HepG2 (cell line): ENCODE results near the gene TLK2.
"Not testable (repeated sequence)": the region's sequence is repeated elsewhere in the genome, so short reads cannot be mapped to it uniquely, and the experiment has no call there.

Experiments used
- MTA3 ChIP-seq: sonication (generic); formaldehyde crosslinking; IDR thresholded peaks from 2 replicates; pipeline ENCODE4 v1.4.0; 2020; ENCODE audit warnings: missing genetic modification reagents
- POLR2A ChIP-seq, 2 experiments: IDR thresholded peaks; 2 replicates each; pipeline ENCODE4 v1.6.1; 2011; ENCODE audit warnings: low read depth in 2 of 2, low read length in 2 of 2, mild to moderate bottlenecking in 1 of 2, moderate library complexity in 1 of 2; ENCODE audit not compliant: insufficient read depth in 1 of 2
- ZFP36 ChIP-seq: fragments of 150-350 bp; IDR thresholded peaks from 2 replicates; pipeline ENCODE4 v1.6.1; 2018; ENCODE audit warnings: borderline replicate concordance, low read length, low read depth; ENCODE audit not compliant: partially characterized antibody
- ZNF383 ChIP-seq: sonication (generic); formaldehyde crosslinking; IDR thresholded peaks from 2 replicates; pipeline ENCODE4 v1.4.0; 2020; ENCODE audit warnings: missing genetic modification reagents, mild to moderate bottlenecking, borderline replicate concordance
- TF ChIP-seq, protein P1 (sequence below), 2 experiments: sonication (generic) in 1 of 2; formaldehyde crosslinking in 1 of 2; IDR thresholded peaks; 2 replicates each; pipeline versions ENCODE4 v1.5.1 to v1.6.1; 2011 to 2020; ENCODE audit warnings: borderline replicate concordance in 1 of 2, low read depth in 1 of 2, low read length in 1 of 2, mild to moderate bottlenecking in 1 of 2, missing genetic modification reagents in 1 of 2, moderate library complexity in 1 of 2

DNA sequence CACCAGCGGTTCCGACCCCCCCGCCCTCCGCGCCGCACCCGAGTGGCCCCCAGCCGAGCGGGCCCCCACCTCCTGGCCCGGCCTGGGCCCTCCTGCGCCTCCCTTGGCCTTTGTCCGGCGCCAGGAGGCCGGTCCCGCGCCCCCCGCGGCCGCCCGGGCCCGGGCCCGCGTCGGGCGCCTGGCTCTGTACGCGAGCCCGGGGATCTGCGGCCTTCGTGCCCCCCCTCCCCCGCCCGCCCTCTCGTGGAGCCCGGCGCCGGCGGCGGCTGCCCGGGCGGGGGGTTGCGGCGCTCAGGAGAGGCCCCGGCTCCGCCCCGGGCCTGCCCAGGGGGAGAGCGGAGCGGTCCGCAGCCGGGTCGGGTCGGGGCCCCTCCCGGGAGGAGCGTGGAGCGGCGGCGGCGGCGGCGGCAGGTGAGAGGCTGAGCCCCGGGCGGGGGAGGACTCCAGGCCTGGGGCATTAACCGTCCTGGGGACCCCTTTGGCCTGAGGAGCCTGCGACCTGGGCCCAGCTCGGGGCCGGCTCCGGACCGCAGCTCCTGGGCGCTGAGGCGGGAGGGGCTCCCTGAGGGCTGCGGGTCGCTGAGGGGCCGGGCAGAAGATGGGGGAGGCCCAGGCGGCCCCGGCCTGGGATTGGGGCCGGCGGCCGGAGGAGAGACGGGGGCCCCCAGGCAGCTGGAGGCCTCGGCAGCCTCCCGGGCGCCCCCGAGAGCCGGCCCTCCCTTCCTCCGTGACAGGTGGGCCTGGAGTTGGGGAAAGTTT, 434 bp downstream of the TLK2 start:
- TF ChIP-seq, protein P1, sequence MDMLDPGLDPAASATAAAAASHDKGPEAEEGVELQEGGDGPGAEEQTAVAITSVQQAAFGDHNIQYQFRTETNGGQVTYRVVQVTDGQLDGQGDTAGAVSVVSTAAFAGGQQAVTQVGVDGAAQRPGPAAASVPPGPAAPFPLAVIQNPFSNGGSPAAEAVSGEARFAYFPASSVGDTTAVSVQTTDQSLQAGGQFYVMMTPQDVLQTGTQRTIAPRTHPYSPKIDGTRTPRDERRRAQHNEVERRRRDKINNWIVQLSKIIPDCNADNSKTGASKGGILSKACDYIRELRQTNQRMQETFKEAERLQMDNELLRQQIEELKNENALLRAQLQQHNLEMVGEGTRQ (IDR thresholded peaks at IDR 0.05; ENCODE audit: low read depth, low read length) = not testable (repeated sequence)
- TF ChIP-seq, protein P1 (CRISPR knock-in tag; IDR thresholded peaks at IDR 0.05; ENCODE audit: borderline replicate concordance) = not testable (repeated sequence)
- not testable (repeated sequence) for TF ChIP-seq POLR2A (IDR thresholded peaks at IDR 0.05; ENCODE audit: insufficient read depth in 1 of 2, low read depth in 2 of 2, low read length in 2 of 2); ZNF383 (CRISPR knock-in tag); MTA3 (CRISPR knock-in tag); ZFP36
